ENCODE measurements around the gene DEK.

DEK gene

GRCh38 chr6:18281564-18281963 is 17.2 kb upstream of the DEK start:
- Histone ChIP-seq H3K9me3 (ENCODE audit: control insufficient read depth, low read length) (no peaks in the 10 kb centered on the region), H3K27me3 (replicated peaks; ENCODE audit: control insufficient read depth, insufficient read depth, low read length) (peaks cover 8% of the 10 kb centered on the region)
- no peak for DNase-seq (ENCODE audit: low read depth)

GRCh38 chr6:18280084-18280483 is 15.8 kb upstream of the DEK start:
- DNase-seq (ENCODE audit: low read depth) = peak; percentile 88
- Histone ChIP-seq H3K36me3 (ENCODE audit: control insufficient read depth, insufficient read depth, low read length, severe bottlenecking) (no peaks in the 10 kb centered on the region), H3K9ac (ENCODE audit: low read length) (no peak overlapping the region), H3K4me1 (ENCODE audit: control insufficient read depth, insufficient read depth, low read length) (peaks cover 13% of the 10 kb centered on the region), H3K27me3 (replicated peaks; ENCODE audit: control insufficient read depth, insufficient read depth, low read length) (peaks cover 15% of the 10 kb centered on the region), H3K9me3 (ENCODE audit: control insufficient read depth, low read length) (no peaks in the 10 kb centered on the region), H3K4me3 (ENCODE audit: low read length) (no peak overlapping the region)

More at GRCh38 chr6:18281564-18281963, 17.2 kb upstream of the DEK start:
- Histone ChIP-seq H3K9ac (ENCODE audit: low read length) (no peak overlapping the region), H3K4me3 (ENCODE audit: low read length) (no peak overlapping the region), H3K4me1 (ENCODE audit: control insufficient read depth, insufficient read depth, low read length) (peaks cover 13% of the 10 kb centered on the region), H3K36me3 (ENCODE audit: control insufficient read depth, insufficient read depth, low read length, severe bottlenecking) (no peaks in the 10 kb centered on the region)

GRCh38 chr6:18279422-18279821 is 15.1 kb upstream of the DEK start:
- no peak overlapping the region for H3K4me3 ChIP-seq (ENCODE audit: low read length)
- peaks cover 13% of the 10 kb centered on the region for H3K4me1 ChIP-seq (ENCODE audit: control insufficient read depth, insufficient read depth, low read length)
- H3K27me3 ChIP-seq (replicated peaks; ENCODE audit: control insufficient read depth, insufficient read depth, low read length) = peaks cover 15% of the 10 kb centered on the region
- no peaks in the 10 kb centered on the region for H3K9me3 ChIP-seq (ENCODE audit: control insufficient read depth, low read length)
- DNase-seq (ENCODE audit: low read depth) = peak; percentile 38
- H3K9ac ChIP-seq (ENCODE audit: low read length) = no peak overlapping the region
- H3K36me3 ChIP-seq (ENCODE audit: control insufficient read depth, insufficient read depth, low read length, severe bottlenecking) = no peaks in the 10 kb centered on the region

GRCh38 chr6:18277237-18278006 is 13.1 kb upstream of the DEK start:
- H3K9ac ChIP-seq (ENCODE audit: low read length) = peak overlapping the region; percentile 41
- peaks cover 9% of the 10 kb centered on the region for H3K4me1 ChIP-seq (ENCODE audit: control insufficient read depth, insufficient read depth, low read length)
- no peaks in the 10 kb centered on the region for H3K9me3 ChIP-seq (ENCODE audit: control insufficient read depth, low read length)
- H3K4me3 ChIP-seq (ENCODE audit: low read length) = peak overlapping the region; percentile 75
- peak; percentile 68 for DNase-seq (ENCODE audit: low read depth)
- peaks cover 15% of the 10 kb centered on the region for H3K27me3 ChIP-seq (replicated peaks; ENCODE audit: control insufficient read depth, insufficient read depth, low read length)
- no peaks in the 10 kb centered on the region for H3K36me3 ChIP-seq (ENCODE audit: control insufficient read depth, insufficient read depth, low read length, severe bottlenecking)

GRCh38 chr6:18276610-18277236 is 12.4 kb upstream of the DEK start:
- H3K9ac ChIP-seq (ENCODE audit: low read length) = no peak overlapping the region
- DNase-seq (ENCODE audit: low read depth) = no peak
- H3K36me3 ChIP-seq (ENCODE audit: control insufficient read depth, insufficient read depth, low read length, severe bottlenecking) = no peaks in the 10 kb centered on the region
- peaks cover 15% of the 10 kb centered on the region for H3K27me3 ChIP-seq (replicated peaks; ENCODE audit: control insufficient read depth, insufficient read depth, low read length)
- peaks cover 9% of the 10 kb centered on the region for H3K4me1 ChIP-seq (ENCODE audit: control insufficient read depth, insufficient read depth, low read length)
- H3K9me3 ChIP-seq (ENCODE audit: control insufficient read depth, low read length) = no peaks in the 10 kb centered on the region
- peak overlapping the region; percentile 75 for H3K4me3 ChIP-seq (ENCODE audit: low read length)

- H3K9ac ChIP-seq (ENCODE audit: low read length) = no peak overlapping the region
- H3K36me3 ChIP-seq (ENCODE audit: control insufficient read depth, insufficient read depth, low read length, severe bottlenecking) = no peaks in the 10 kb centered on the region
- H3K4me1 ChIP-seq (ENCODE audit: control insufficient read depth, insufficient read depth, low read length) = no peaks in the 10 kb centered on the region
- no peak overlapping the region for H3K4me3 ChIP-seq (ENCODE audit: low read length)
- DNase-seq (ENCODE audit: low read depth) = no peak
- H3K27me3 ChIP-seq (replicated peaks; ENCODE audit: control insufficient read depth, insufficient read depth, low read length) = no peaks in the 10 kb centered on the region
- H3K9me3 ChIP-seq (ENCODE audit: control insufficient read depth, low read length) = no peaks in the 10 kb centered on the region
Observed at GRCh38 chr6:18270216-18270615, 5.9 kb upstream of the DEK start.

- H3K4me1 ChIP-seq (ENCODE audit: control insufficient read depth, insufficient read depth, low read length) = no peaks in the 10 kb centered on the region
Observed at GRCh38 chr6:18269717-18270116, 5.4 kb upstream of the DEK start.

GRCh38 chr6:18269253-18269652 is 4.9 kb upstream of the DEK start:
- no peaks in the 10 kb centered on the region for H3K27me3 ChIP-seq (replicated peaks; ENCODE audit: control insufficient read depth, insufficient read depth, low read length)
- no peak overlapping the region for H3K4me3 ChIP-seq (ENCODE audit: low read length)
- H3K4me1 ChIP-seq (ENCODE audit: control insufficient read depth, insufficient read depth, low read length) = no peaks in the 10 kb centered on the region
- H3K9me3 ChIP-seq (ENCODE audit: control insufficient read depth, low read length) = no peaks in the 10 kb centered on the region
- DNase-seq (ENCODE audit: low read depth) = no peak
- no peaks in the 10 kb centered on the region for H3K36me3 ChIP-seq (ENCODE audit: control insufficient read depth, insufficient read depth, low read length, severe bottlenecking)
- H3K9ac ChIP-seq (ENCODE audit: low read length) = no peak overlapping the region

More at GRCh38 chr6:18269717-18270116, 5.4 kb upstream of the DEK start:
- Histone ChIP-seq H3K27me3 (replicated peaks; ENCODE audit: control insufficient read depth, insufficient read depth, low read length) (no peaks in the 10 kb centered on the region), H3K36me3 (ENCODE audit: control insufficient read depth, insufficient read depth, low read length, severe bottlenecking) (no peaks in the 10 kb centered on the region), H3K4me3 (ENCODE audit: low read length) (no peak overlapping the region), H3K9me3 (ENCODE audit: control insufficient read depth, low read length) (no peaks in the 10 kb centered on the region), H3K9ac (ENCODE audit: low read length) (no peak overlapping the region)
- no peak for DNase-seq (ENCODE audit: low read depth)

- Histone ChIP-seq H3K9ac (ENCODE audit: low read length) (no peak overlapping the region), H3K4me3 (ENCODE audit: low read length) (no peak overlapping the region), H3K4me1 (ENCODE audit: control insufficient read depth, insufficient read depth, low read length) (no peaks in the 10 kb centered on the region), H3K27me3 (replicated peaks; ENCODE audit: control insufficient read depth, insufficient read depth, low read length) (no peaks in the 10 kb centered on the region), H3K36me3 (ENCODE audit: control insufficient read depth, insufficient read depth, low read length, severe bottlenecking) (no peaks in the 10 kb centered on the region), H3K9me3 (ENCODE audit: control insufficient read depth, low read length) (no peaks in the 10 kb centered on the region)
- DNase-seq (ENCODE audit: low read depth) = no peak
Observed at GRCh38 chr6:18268066-18268465, 3.7 kb upstream of the DEK start.

GRCh38 chr6:18266523-18266912 is 2.2 kb upstream of the DEK start:
- no peaks in the 10 kb centered on the region for H3K27me3 ChIP-seq (replicated peaks; ENCODE audit: control insufficient read depth, insufficient read depth, low read length)
- H3K4me1 ChIP-seq (ENCODE audit: control insufficient read depth, insufficient read depth, low read length) = peaks cover 5% of the 10 kb centered on the region
- H3K4me3 ChIP-seq (ENCODE audit: low read length) = no peak overlapping the region
- H3K9me3 ChIP-seq (ENCODE audit: control insufficient read depth, low read length) = no peaks in the 10 kb centered on the region
- H3K9ac ChIP-seq (ENCODE audit: low read length) = no peak overlapping the region
- no peaks in the 10 kb centered on the region for H3K36me3 ChIP-seq (ENCODE audit: control insufficient read depth, insufficient read depth, low read length, severe bottlenecking)
- no peak for DNase-seq (ENCODE audit: low read depth)

GRCh38 chr6:18265787-18266522 is 1.6 kb upstream of the DEK start:
- Histone ChIP-seq H3K36me3 (ENCODE audit: control insufficient read depth, insufficient read depth, low read length, severe bottlenecking) (no peaks in the 10 kb centered on the region), H3K4me1 (ENCODE audit: control insufficient read depth, insufficient read depth, low read length) (peaks cover 10% of the 10 kb centered on the region), H3K27me3 (replicated peaks; ENCODE audit: control insufficient read depth, insufficient read depth, low read length) (no peaks in the 10 kb centered on the region), H3K9me3 (ENCODE audit: control insufficient read depth, low read length) (no peaks in the 10 kb centered on the region), H3K4me3 (ENCODE audit: low read length) (no peak overlapping the region), H3K9ac (ENCODE audit: low read length) (no peak overlapping the region)
- DNase-seq (ENCODE audit: low read depth) = no peak

Data from adipocyte (in vitro differentiated cells).